ENCODE results near the gene RNF223. TPM values are rescaled to one million over a fixed set of nuclear protein-coding genes. Genes with fewer than 3 reads are reported as not detected.
A peak's percentile ranks its signal among the peaks of the same experiment; 100 is the strongest.

RNF223 gene
- total and polyA plus RNA-seq, 2 of the 13 experiments (the other 11 are each of a cell fraction or from before 2014, with no cell fraction given): 0.03 TPM; not detected in 1

DNA sequence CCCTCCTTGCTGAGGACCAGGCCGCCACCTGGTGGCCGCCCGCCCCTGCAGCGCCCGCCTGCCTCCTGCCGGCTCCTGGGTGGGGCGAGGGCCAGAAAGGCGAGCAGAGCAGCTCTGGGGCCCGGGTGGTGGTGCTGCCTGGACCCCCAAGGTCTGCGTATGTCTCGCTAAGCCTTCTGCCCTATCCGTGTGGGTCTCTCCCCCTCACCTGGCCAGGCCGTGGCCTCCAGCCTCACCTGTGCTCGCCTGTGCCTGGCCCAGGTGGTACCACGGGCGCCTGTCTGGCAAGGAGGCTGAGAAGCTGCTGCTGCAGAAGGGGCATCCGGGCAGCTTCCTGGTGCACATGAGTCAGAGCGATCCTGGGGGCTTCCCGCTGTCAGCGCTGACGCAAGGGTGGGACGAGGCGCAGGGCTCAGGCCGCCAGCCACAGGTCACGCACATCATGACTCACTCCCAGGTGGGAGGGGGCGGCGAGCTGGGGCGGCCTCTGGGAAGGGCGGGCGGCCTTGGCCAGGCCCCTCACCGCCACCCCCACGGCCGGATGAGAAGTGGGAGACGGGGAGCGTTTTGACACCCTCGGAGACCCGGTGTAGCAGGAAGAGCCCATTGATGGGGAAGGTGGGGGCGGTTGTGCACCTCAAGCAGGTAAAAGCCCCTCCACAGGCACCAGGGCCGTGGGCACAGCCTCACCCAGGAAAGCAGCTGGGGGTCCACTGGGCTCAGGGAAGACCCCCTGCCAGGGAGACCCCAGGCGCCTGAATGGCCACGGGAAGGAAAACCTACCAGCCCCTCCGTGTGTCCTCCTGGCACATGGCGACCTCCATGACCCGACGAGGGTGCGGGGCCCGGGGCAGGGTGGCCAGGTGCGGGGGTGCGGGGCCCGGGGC lies 9.9 kb downstream of the RNF223 start (continued):
- TF ChIP-seq CHD4 (IDR thresholded peaks at IDR 0.05; ENCODE audit: borderline replicate concordance, low read length) (no peak), NFIB (CRISPR knock-in tag; IDR thresholded peaks at IDR 0.05; ENCODE audit: borderline replicate concordance) (no peak), EP300 (IDR thresholded peaks at IDR 0.05; ENCODE audit: low read depth in 2 of 2, low read length in 2 of 2) (peak in 1 of 2 experiments; percentile 8; a peak in 1 of 4 replicates), EP300 (CRISPR knock-in tag; IDR thresholded peaks at IDR 0.05; ENCODE audit: borderline replicate concordance) (peak; percentile 56), ZNF253 (CRISPR knock-in tag; IDR thresholded peaks at IDR 0.05; ENCODE audit: borderline replicate concordance) (0 out of 2 replicates have a peak, but pooled peaks have one; percentile 81), RARA (CRISPR knock-in tag; IDR thresholded peaks at IDR 0.05) (peak; percentile 69), ZNF724P (CRISPR knock-in tag; IDR thresholded peaks at IDR 0.05; ENCODE audit: borderline replicate concordance) (peak; percentile 38; the same call in 1 of the 2 replicates), ZNF446 (CRISPR knock-in tag; IDR thresholded peaks at IDR 0.05) (no peak), TOE1 (CRISPR knock-in tag; IDR thresholded peaks at IDR 0.05) (no peak), KLF6 (CRISPR knock-in tag; IDR thresholded peaks at IDR 0.05) (0 out of 2 replicates have a peak, but pooled peaks have one; percentile 60), POLR2AphosphoS2 (IDR thresholded peaks at IDR 0.05; ENCODE audit: low read depth, low read length) (no peak), SNRNP70 (IDR thresholded peaks at IDR 0.05; ENCODE audit: low read depth, low read length) (no peak), HNF4G (IDR thresholded peaks at IDR 0.05; ENCODE audit: borderline replicate concordance, low read depth, low read length) (no peak), HNF4G (CRISPR knock-in tag; IDR thresholded peaks at IDR 0.05; ENCODE audit: borderline replicate concordance, low read depth) (peak; percentile 5; the same call in 1 of the 2 replicates)
- TF ChIP-seq, protein P1, sequence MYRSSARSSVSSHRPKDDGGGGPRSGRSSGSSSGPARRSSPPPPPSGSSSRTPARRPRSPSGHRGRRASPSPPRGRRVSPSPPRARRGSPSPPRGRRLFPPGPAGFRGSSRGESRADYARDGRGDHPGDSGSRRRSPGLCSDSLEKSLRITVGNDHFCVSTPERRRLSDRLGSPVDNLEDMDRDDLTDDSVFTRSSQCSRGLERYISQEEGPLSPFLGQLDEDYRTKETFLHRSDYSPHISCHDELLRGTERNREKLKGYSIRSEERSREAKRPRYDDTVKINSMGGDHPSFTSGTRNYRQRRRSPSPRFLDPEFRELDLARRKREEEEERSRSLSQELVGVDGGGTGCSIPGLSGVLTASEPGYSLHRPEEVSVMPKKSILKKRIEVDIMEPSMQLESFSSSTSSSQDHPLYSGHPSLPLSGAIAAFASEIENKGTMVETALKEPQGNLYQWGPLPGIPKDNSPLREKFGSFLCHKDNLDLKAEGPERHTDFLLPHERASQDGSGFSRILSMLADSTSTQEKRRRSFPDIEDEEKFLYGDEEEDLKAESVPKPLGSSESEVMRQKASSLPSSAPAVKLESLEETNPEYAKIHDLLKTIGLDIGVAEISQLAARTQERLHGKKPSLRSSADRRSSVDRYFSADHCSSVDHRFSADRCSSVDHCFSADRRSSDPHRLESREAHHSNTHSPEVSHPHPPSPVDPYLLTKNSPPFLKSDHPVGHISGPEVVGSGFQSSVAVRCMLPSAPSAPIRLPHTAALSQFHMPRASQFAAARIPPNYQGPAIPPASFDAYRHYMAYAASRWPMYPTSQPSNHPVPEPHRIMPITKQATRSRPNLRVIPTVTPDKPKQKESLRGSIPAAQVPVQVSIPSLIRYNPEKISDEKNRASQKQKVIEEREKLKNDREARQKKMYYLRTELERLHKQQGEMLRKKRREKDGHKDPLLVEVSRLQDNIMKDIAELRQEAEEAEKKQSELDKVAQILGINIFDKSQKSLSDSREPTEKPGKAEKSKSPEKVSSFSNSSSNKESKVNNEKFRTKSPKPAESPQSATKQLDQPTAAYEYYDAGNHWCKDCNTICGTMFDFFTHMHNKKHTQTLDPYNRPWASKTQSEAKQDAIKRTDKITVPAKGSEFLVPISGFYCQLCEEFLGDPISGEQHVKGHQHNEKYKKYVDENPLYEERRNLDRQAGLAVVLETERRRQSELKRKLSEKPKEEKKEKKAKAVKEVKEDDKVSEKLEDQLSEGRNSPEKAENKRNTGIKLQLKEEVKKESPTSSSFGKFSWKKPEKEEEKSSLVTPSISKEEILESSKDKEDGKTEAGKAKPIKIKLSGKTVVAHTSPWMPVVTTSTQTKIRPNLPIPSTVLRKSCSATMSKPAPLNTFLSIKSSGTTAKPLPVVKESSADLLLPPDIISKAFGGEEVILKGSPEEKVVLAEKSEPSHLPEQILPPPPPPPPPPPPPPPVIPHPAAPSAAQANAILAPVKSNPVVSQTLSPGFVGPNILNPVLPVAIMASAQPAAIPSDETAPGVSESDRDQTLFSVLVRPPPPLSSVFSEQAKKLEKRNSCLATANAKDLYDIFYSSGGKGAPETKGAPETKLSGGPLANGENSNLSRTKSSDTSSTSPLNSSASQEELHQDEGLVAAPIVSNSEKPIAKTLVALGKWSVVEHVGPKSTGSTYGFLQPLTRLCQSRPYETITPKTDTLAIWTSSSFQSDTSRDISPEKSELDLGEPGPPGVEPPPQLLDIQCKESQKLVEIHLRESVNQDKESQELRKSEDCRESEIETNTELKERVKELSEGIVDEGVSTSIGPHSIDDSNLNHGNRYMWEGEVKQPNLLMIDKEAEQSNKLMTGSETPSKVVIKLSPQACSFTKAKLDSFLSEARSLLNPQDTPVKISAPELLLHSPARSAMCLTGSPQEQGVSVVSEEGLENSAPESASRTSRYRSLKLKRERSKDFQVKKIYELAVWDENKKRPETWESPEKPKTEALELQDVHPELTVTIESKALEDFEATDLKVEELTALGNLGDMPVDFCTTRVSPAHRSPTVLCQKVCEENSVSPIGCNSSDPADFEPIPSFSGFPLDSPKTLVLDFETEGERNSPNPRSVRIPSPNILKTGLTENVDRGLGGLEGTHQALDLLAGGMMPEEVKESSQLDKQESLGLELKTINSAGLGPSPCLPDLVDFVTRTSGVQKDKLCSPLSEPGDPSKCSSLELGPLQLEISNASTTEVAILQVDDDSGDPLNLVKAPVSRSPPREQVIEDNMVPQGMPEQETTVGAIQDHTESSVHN (CRISPR knock-in tag; IDR thresholded peaks at IDR 0.05): 0 out of 2 replicates have a peak, but pooled peaks have one; percentile 31
- TF ChIP-seq, protein P2, sequence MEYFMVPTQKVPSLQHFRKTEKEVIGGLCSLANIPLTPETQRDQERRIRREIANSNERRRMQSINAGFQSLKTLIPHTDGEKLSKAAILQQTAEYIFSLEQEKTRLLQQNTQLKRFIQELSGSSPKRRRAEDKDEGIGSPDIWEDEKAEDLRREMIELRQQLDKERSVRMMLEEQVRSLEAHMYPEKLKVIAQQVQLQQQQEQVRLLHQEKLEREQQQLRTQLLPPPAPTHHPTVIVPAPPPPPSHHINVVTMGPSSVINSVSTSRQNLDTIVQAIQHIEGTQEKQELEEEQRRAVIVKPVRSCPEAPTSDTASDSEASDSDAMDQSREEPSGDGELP (IDR thresholded peaks at IDR 0.05; ENCODE audit: borderline replicate concordance, low read depth): peak; percentile 66; the same call in 1 of the 2 replicates
- TF ChIP-seq, protein P3, sequence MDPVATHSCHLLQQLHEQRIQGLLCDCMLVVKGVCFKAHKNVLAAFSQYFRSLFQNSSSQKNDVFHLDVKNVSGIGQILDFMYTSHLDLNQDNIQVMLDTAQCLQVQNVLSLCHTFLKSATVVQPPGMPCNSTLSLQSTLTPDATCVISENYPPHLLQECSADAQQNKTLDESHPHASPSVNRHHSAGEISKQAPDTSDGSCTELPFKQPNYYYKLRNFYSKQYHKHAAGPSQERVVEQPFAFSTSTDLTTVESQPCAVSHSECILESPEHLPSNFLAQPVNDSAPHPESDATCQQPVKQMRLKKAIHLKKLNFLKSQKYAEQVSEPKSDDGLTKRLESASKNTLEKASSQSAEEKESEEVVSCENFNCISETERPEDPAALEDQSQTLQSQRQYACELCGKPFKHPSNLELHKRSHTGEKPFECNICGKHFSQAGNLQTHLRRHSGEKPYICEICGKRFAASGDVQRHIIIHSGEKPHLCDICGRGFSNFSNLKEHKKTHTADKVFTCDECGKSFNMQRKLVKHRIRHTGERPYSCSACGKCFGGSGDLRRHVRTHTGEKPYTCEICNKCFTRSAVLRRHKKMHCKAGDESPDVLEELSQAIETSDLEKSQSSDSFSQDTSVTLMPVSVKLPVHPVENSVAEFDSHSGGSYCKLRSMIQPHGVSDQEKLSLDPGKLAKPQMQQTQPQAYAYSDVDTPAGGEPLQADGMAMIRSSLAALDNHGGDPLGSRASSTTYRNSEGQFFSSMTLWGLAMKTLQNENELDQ (CRISPR knock-in tag; IDR thresholded peaks at IDR 0.05; ENCODE audit: borderline replicate concordance): no peak

Measured in HepG2 (cell line).